ENCODE data around the gene MT1E.
"Not testable (repeated sequence)": the region's sequence is repeated elsewhere in the genome, so short reads cannot be mapped to it uniquely, and the experiment has no call there.

MT1E gene

DNA sequence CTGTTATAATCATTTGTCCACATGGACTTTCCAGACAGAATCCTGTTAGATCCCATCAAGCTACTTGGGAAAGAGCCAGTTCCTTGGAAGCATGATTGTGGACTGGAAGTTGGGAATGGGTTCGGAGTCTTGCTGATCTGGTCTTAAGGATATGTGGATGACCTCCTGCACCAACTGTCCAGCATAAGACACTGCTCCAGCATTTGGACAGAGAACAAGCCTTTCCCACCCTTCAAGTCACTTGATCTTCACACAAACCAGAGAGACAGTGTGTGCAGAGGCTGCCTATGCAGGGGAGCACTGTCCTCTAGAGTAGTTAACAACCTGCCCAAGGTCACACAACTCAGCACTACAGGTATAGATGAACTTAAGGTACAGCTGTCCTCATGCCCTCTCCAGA lies 20.3 kb downstream of the MT1E start:
- no peak for DNase-seq (ENCODE audit: low spot score)

DNA sequence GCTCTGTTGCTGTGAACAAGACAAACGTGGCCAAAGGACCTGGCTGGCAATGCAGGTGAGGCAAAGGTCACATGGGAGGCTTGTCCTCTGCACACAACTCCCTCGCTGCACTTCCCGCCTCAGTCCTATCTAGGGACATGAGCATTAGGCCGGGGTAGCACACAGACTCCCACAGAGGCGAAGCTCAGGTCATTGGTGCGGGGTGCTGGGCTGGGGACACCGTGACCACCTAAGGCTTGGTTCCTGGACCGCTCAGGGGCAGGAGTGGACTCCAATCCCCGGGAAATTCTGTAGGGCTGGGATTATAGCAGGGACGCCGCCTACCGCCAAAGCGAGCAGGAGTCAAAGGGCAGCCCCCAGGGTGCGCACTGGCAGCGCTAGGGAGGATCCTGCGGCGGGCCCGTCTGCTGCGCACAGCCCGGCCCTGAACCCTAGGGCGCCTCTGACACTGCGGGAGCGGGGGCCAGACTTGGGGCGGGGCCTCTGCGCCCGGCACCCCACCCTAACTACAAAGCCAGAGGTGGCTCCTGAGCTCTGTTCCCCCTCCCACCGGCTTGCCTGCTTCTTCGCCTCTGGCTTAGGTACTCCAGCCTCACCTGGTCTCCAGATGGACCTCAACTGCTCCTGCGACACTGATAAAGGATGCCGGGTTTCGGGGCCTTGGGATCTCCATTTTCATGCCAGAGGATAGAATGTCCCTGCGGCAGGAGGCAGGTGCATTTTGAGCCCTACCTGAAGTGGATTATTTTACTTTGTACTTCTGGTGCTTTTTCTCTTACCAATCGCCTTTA lies 22.3 kb downstream of the MT1E start:
- no peak for DNase-seq (ENCODE audit: low spot score)

DNA sequence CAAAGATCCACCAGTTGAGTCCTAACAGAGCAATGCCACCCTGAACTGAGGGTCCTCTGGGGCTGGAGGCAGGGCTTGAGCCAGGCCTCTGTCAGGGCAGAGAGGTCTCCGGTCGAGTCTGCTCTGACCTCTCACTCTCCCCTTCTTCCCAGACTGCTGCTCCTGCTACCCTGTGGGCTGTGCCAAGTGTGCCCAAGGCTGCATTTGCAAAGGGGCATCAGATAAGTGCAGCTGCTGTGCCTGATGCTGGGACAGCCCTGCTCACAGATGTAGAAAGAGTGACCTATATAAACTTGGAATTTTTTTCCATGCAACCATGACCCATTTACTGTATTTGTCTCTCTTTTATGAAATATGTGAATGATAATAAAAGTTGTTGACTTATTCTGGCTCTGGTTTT lies 23.7 kb downstream of the MT1E start:
- no peak for DNase-seq (ENCODE audit: low spot score)

DNA sequence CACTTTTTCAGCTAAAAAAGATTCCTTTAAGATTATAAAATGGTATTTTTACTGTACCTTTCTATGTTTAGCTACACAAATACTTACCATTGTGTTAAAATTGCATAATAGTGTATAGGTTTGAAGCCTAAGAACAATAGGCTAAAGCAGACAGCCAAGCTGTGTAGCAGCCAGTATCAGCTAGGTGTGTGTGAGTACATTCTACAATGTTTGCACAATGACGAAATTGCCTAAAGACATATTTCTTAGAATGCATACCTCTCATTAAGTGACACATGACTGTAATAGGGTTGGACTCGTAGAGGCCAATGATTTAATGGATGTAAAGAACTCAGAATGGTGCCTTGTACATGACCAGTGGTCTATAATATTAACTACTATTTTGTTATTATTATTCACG lies 24.2 kb downstream of the MT1E start:
- DNase-seq (ENCODE audit: low spot score): no peak

DNA sequence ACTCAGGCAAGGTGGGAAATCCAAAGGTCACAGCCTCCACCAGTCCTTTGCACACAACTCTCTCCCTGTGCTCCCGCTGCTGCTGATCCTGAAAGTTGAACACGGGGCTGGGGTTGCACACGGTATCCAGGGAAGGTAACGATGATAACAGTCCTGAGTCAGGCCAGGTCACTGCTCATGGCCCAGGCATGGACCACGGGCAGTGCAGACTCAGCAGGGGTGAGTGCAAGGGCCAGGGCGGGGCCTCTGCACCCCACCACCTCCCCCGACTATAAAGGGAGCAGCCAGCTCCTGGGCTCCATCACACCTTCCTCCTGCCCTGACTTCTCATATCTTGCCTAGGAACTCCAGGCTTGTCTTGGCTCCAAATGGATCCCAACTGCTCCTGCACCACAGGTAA lies 26.0 kb downstream of the MT1E start, which contains the start of gene MT1B:
MT1B (plus strand) TSS at position 301 of the 400 bp plus-strand sequence; CDS start at position 369, 68 bp downstream.
- DNase-seq (ENCODE audit: low spot score): no peak

GRCh38 chr16:56652600-56652999 lies 27.0 kb downstream of the MT1E start:
- no peak for DNase-seq (ENCODE audit: low spot score)

GRCh38 chr16:56653218-56653617 lies 27.6 kb downstream of the MT1E start:
- no peak for DNase-seq (ENCODE audit: low spot score)

DNA sequence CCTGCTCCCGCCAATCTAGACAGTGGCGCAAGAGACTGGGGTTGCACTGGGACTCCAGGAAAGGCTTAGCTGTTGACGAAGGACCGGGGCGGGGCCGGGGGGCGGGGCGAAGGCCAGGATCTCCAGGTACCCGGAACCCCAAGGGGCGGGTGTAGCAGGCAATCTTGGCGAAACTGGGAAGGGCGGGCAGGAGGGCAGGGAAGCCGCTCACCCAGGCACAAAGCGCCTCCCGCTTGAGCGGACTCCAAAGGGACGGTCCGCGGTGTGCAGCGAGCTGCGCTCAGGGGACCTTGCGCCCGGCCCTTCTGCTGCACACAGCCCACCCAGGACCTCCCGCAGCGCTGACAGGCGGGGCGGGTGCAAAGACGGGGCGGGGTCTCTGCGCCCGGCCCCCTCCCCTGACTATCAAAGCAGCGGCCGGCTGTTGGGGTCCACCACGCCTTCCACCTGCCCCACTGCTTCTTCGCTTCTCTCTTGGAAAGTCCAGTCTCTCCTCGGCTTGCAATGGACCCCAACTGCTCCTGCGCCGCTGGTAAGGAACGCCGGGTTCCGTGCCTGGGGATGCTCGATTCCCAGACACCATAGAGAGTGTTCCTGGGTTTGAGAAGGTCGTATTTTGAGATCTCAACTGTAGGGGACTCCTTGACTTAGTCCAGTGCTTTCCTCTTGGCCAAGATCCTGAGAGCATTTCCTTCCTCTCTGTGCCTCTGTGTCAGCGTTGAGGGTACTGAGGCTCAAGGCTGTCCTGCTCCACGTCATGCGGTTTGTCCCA lies 32.2 kb downstream of the MT1E start, which contains the start of gene MT1F:
MT1F (plus strand) TSS at position 405 of the 772 bp plus-strand sequence; CDS start at position 505, 100 bp downstream.
- DNase-seq (ENCODE audit: low spot score): no peak

DNA sequence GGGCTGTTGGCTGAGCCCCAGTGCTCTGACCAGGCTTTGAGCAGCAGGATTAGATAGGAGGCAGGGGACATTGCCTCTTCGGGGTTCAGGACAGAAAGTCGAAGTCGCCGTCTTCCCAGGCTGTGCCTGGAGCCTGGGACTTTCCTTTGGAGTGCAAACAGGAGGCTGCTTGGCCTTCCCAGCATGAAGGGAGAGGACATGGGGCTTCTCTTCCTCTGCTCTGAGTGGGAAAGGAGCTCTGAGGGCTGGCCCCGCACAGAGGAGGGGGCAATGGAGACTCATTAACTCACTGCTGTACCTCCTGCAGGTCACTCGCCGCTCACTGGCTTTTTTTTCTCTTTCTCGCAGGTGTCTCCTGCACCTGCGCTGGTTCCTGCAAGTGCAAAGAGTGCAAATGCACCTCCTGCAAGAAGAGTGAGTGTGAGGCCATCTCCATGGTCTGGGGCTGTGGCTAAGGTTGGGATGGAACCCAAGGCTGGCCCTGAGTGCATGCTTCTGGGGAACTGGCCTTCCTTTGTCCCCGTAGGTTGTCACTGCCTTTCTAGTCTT lies 32.8 kb downstream of the MT1E start:
- no peak for DNase-seq (ENCODE audit: low spot score)

DNA sequence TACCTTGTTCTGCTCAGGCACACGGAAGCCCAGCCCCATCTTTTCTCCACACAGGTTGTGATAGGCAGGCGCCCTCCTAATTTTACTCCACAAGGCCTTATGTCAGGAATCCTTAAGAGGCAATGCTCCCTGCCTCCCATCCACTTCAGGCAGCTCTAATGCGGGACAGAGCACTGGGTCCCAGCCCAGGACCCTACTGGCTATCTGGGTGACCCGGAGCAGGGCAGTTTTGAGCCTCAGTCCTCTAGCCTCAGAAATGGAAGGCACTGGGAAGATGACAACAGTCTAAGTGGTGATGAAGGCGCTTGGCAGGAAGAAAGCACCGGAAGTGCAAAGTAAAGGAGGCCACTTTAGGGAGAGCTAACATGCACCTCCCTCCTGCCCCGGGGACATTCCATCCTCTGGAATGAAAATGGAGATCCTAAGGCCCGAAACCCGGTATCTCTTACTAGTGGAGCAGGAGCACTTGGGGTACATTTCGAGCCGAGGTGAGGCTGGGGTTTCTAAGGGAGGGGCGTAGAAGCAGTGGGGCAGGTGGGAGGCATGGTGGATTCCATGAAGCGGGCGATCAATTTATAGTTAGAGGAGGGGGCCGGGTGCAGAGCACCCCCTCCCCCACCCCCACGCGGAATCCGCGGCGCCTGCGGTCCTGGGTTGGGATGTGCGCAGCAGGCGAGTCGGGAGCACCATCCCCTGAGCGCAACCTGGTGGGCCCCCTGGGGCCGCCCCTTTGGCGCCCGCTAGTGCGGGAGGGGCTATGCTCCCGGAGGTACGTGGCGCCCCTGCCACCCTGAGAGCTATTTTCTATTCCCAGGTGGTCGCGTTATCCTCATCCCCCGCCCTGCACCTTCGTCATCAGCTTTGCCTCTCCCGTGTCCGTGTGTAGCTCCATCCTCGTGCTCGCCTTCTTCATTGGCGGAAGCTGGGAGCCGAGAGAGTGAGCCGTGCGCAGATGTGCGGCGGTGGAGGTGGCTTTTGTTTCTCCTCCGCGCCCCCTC lies 37.1 kb downstream of the MT1E start:
- no peak for DNase-seq (ENCODE audit: low spot score)

DNA sequence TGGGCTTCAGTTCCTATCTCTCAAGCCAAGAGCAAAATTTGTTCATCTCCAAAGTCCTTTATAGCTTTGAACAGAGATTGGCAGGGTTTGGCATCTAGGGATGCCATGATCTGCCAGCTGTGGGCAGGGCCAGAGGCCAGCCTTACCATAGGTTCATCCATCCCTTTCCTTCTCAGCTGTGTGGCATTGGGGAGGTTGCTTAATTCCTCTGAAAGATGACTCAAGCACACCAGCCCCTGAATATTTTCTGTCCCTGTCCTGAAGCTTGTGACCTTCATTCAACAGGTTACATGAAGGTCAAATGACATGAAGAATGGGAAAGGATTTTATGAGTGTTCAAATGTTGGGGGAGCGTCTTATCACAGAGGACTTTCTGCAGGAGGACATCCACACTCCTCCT lies 38.9 kb downstream of the MT1E start:
- DNase-seq (ENCODE audit: low spot score): no peak

GRCh38 chr16:56665286-56666261 lies 40.0 kb downstream of the MT1E start:
- not testable (repeated sequence) for DNase-seq (ENCODE audit: low spot score)

- DNase-seq (ENCODE audit: low spot score): no peak
Measured at GRCh38 chr16:56667581-56668571, 42.3 kb downstream of the MT1E start, which contains the start of gene MT1G. MT1G (minus strand) TSS chr16:56668065; CDS start chr16:56667993, 72 bp downstream.

DNA sequence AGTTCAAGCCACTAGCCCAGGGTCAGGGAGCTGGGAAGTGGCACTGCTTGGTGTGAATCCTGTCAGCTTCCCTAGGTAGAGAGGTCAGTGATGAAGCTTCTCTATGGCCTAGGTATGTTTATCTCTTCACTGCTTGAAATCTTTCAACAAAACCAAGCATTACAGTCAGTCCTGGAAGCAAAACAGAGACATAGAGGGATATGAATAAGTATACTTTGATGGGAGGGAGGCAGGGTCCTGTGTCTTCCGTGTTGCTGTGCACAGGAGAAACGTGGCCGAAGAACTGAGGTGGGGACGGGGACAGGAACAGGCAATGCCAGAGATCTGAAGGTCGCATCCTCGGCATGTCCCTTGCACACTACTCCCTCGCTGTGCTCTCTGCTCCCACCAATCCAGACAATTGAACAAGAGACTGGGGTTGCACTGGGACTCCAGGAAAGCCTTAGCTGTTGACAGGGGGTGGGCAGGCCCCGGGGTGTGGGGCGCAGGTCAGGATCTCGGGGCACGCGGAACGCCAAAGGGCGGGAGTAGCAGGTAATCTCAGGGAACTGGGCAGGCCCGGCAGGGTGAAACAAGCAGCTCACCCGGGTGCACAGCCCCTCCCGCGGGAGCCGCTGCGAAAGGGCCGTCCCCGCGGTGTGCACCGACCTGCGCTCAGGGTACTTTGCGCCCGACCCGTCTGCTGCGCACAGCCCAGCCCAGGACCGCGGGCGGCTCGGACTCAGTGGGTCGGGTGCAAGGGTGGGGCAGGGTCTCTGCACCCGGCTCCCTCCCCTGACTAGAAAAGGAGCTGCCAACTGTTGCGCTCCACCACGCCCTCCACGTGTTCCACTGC lies 43.6 kb downstream of the MT1E start, which contains the start of gene MT1H:
MT1H (plus strand) TSS at position 810 of the 835 bp plus-strand sequence. CDS start 71 bp downstream, outside the sequence.
- DNase-seq (ENCODE audit: low spot score): no peak

- DNase-seq (ENCODE audit: low spot score): no peak
Measured at GRCh38 chr16:56669840-56670619, 44.4 kb downstream of the MT1E start.

GRCh38 chr16:56670620-56670934 lies 45.0 kb downstream of the MT1E start:
- DNase-seq (ENCODE audit: low spot score): no peak

GRCh38 chr16:56671691-56672090 lies 46.1 kb downstream of the MT1E start:
- DNase-seq (ENCODE audit: low spot score): not testable (repeated sequence)

Data from putamen (tissue), 1 donor.